ENCODE measurements around the gene NEDD9.

DNA sequence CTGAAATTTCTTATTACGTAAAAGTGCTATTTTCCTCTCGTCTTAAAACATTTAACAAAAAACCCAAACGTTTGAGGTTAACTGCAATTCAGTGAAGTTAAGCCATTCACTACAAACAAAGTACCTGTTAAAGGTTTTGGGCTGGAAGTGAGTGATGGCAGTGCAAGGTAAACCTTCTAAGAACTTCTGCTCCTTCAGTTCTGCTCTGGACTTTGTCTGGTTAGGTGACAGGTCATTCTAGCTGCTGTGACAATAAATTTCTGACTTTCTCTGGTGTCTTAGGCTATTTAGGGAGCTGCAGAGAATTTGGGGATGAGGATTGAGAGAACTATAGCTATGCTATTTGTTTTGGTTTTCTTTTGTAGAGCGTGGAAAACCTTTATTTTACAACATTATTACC is 36.5 kb upstream of the NEDD9 start:
- TF ChIP-seq, protein P1, sequence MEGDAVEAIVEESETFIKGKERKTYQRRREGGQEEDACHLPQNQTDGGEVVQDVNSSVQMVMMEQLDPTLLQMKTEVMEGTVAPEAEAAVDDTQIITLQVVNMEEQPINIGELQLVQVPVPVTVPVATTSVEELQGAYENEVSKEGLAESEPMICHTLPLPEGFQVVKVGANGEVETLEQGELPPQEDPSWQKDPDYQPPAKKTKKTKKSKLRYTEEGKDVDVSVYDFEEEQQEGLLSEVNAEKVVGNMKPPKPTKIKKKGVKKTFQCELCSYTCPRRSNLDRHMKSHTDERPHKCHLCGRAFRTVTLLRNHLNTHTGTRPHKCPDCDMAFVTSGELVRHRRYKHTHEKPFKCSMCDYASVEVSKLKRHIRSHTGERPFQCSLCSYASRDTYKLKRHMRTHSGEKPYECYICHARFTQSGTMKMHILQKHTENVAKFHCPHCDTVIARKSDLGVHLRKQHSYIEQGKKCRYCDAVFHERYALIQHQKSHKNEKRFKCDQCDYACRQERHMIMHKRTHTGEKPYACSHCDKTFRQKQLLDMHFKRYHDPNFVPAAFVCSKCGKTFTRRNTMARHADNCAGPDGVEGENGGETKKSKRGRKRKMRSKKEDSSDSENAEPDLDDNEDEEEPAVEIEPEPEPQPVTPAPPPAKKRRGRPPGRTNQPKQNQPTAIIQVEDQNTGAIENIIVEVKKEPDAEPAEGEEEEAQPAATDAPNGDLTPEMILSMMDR (optimal IDR thresholded peaks at IDR 0.05 in 1 of 3, IDR thresholded peaks at IDR 0.05 in 1 of 3, conservative IDR thresholded peaks at IDR 0.05 in 1 of 3; ENCODE audit: extremely low read depth in 1 of 3, insufficient read depth in 2 of 3, low read length in 3 of 3), result no peak
- no peak for TF ChIP-seq EZH2 (IDR thresholded peaks at IDR 0.05; ENCODE audit: low read length)
